Endothelial cell of umbilical vein (primary cell): ENCODE results near the gene TERT. TPM values are rescaled to one million over a fixed set of nuclear protein-coding genes. Genes with fewer than 3 reads are reported as not detected.

Experiments used
- BruUV-seq: library from RNA; stranded (reverse); fragments of 400-500 nt; replicated peaks from 2 replicates; lab custom pipeline; 2021; lab: Mats Ljungman, UMichigan
- CTCF ChIA-PET: fragments of 300-600, 350-600 bp; sonication (Branson Sonifier 250); formaldehyde crosslinking; loops from one replicate; lab custom pipeline; 2021; ENCODE audit warnings: antibody characterized with exemption, inconsistent platforms; lab: Charles Lee
- POLR2A ChIA-PET: fragments of 300-600, 350-600 bp; sonication (Branson Sonifier 250); formaldehyde crosslinking; loops from one replicate; lab custom pipeline; 2021; ENCODE audit warnings: antibody characterized with exemption, inconsistent platforms; lab: Charles Lee
- DNase-seq: peaks from one replicate; pipeline ENCODE4 v3.0.0-alpha.2; 2011; ENCODE audit warnings: low read depth, low spot score
- FAIRE-seq: peaks from 2 replicates; lab custom pipeline; 2011; peaks lifted over from hg19 to GRCh38; lab: Jason Lieb, UNC
- H2AFZ ChIP-seq: 2 replicates; pipeline ENCODE4 v1.6.0; 2012; ENCODE audit warnings: low read depth, low read length, control low read depth, inconsistent platforms
- H3K27ac ChIP-seq: 2 replicates; pipeline ENCODE4 v1.5.1; 2011; ENCODE audit warnings: low read depth, mild to moderate bottlenecking, control low read depth, low read length, moderate library complexity; ENCODE audit not compliant: insufficient read depth
- H3K27me3 ChIP-seq, 2 experiments: 2 replicates each; pipeline versions ENCODE4 v1.6.0 to v1.6.1; 2011; ENCODE audit warnings: low read length in 2 of 2, mixed read lengths in 1 of 2; ENCODE audit not compliant: control insufficient read depth in 2 of 2, insufficient read depth in 2 of 2
- H3K36me3 ChIP-seq, 2 experiments: 2 replicates in 1 of 2; 3 replicates in 1 of 2; pipeline ENCODE4 v1.5.1; 2011; ENCODE audit warnings: low read length in 2 of 2, mild to moderate bottlenecking in 1 of 2, moderate library complexity in 1 of 2; ENCODE audit not compliant: control insufficient read depth in 2 of 2, insufficient read depth in 2 of 2; ENCODE audit errors: extremely low read depth in 1 of 2
- H3K4me1 ChIP-seq: 3 replicates; pipeline ENCODE4 v1.5.1; 2011; ENCODE audit warnings: mild to moderate bottlenecking, low read length; ENCODE audit not compliant: control insufficient read depth, insufficient read depth; ENCODE audit errors: extremely low read depth
- H3K4me2 ChIP-seq: 2 replicates; pipeline ENCODE4 v1.6.1; 2011; ENCODE audit warnings: low read length, control low read depth, mixed read lengths; ENCODE audit not compliant: insufficient read depth
- H3K4me3 ChIP-seq, 3 experiments: fragments of 200-600 bp in 1 of 3; sonication (generic), shearing (Covaris generic) in 1 of 3; replicated peaks in 1 of 3; 2 replicates each; pipeline ENCODE4 v1.5.1; 2011 to 2016; ENCODE audit warnings: control low read depth in 3 of 3, low read length in 3 of 3, mild to moderate bottlenecking in 2 of 3, inconsistent platforms in 1 of 3, low read depth in 1 of 3, moderate library complexity in 1 of 3; ENCODE audit not compliant: insufficient read depth in 1 of 3
- H3K79me2 ChIP-seq: 2 replicates; pipeline ENCODE4 v1.6.0; 2012; ENCODE audit warnings: low read length, inconsistent platforms; ENCODE audit not compliant: control insufficient read depth, insufficient read depth
- H3K9ac ChIP-seq: replicated peaks from 2 replicates; pipeline ENCODE3; 2011; ENCODE audit warnings: low read length, control low read depth; ENCODE audit not compliant: insufficient read depth; ENCODE audit errors: extremely low read depth
- H3K9me1 ChIP-seq: replicated peaks from 3 replicates; pipeline ENCODE4 v1.6.0; 2011; ENCODE audit warnings: mild to moderate bottlenecking, low read length; ENCODE audit not compliant: control insufficient read depth, insufficient read depth; ENCODE audit errors: extremely low read depth
- H3K9me3 ChIP-seq: replicated peaks from 2 replicates; pipeline ENCODE4 v1.5.1; 2012; ENCODE audit warnings: low read length, inconsistent platforms; ENCODE audit not compliant: control insufficient read depth, insufficient read depth
- H4K20me1 ChIP-seq: replicated peaks from 2 replicates; pipeline ENCODE3; 2011; ENCODE audit warnings: mild to moderate bottlenecking, low read length; ENCODE audit not compliant: control insufficient read depth, insufficient read depth; ENCODE audit errors: extremely low read depth
- CTCF ChIP-seq, 2 donors: IDR thresholded peaks; 1 replicate in 1 of 2; 2 replicates in 1 of 2; pipeline ENCODE4 v1.5.1; 2011; ENCODE audit warnings: low read length in 2 of 2, mild to moderate bottlenecking in 2 of 2, moderate library complexity in 2 of 2, control low read depth in 1 of 2, inconsistent platforms in 1 of 2, low read depth in 1 of 2; ENCODE audit not compliant: insufficient read depth in 1 of 2; ENCODE audit errors: extremely low read depth in 1 of 2
- FOS ChIP-seq: IDR thresholded peaks from 2 replicates; pipeline ENCODE4 v1.6.1; 2011; ENCODE audit warnings: mild to moderate bottlenecking, low read length, moderate library complexity, borderline replicate concordance; ENCODE audit not compliant: insufficient read depth
- GATA2 ChIP-seq: IDR thresholded peaks from 2 replicates; pipeline ENCODE4 v1.7.0; 2011; ENCODE audit warnings: low read depth, mild to moderate bottlenecking, moderate library complexity, mixed read lengths, low read length; ENCODE audit not compliant: insufficient read length, insufficient read depth
- JUN ChIP-seq: IDR thresholded peaks from 2 replicates; pipeline ENCODE4 v1.6.1; 2011; ENCODE audit warnings: borderline replicate concordance, low read depth; ENCODE audit not compliant: insufficient read length, insufficient read depth
- MAX ChIP-seq: IDR thresholded peaks from 2 replicates; pipeline ENCODE4 v1.6.1; 2011; ENCODE audit not compliant: insufficient read depth, insufficient read length
- MYC ChIP-seq: IDR thresholded peaks from one replicate; pipeline ENCODE4 v1.6.1; 2011; ENCODE audit warnings: mild to moderate bottlenecking, low read depth, low read length
- POLR2AphosphoS5 ChIP-seq: IDR thresholded peaks from 2 replicates; pipeline ENCODE4 v1.6.1; 2012; ENCODE audit warnings: low read depth, mild to moderate bottlenecking, control low read depth, low read length, moderate library complexity; ENCODE audit not compliant: insufficient read depth
- dilution Hi-C: fragments of 300-500 bp; cut with MboI; formaldehyde crosslinking; loops from one replicate; pipeline ENCODE4 v1.15.0; 2019; ENCODE audit warnings: low sequenced_read_pairs; ENCODE audit not compliant: extremely low pct_ligation_motif_present
- intact Hi-C: fragments of 100-400 bp; cut with micrococcal nuclease; formaldehyde crosslinking; loops from one replicate; pipeline ENCODE4 v1.10.0; 2022
- polyA plus RNA-seq, 4 experiments: library from polyadenylated mRNA; depleted of rRNA in 3 of 4; stranded (reverse) in 3 of 4; unstranded in 1 of 4; fragments of >200 nt; gene quantifications; 2 replicates each; pipeline versions ENCODE4 v1.2.1 to v1.2.3, GENCODE V29; 2011 to 2012; ENCODE audit warnings: missing spikeins in 1 of 4
- total RNA-seq: library from RNA; stranded (reverse); gene quantifications from 2 replicates; pipeline ENCODE4 v1.2.3, GENCODE V29; 2021

Gene TERT
- total and polyA plus RNA-seq, 2 donors (not counting 3 experiments of a cell fraction or from before 2014, with no cell fraction given), result 0.04 TPM; not detected in 1

GRCh38 chr5:1235838-1236237 is 59.0 kb downstream of the TERT start:
- CTCF ChIA-PET, result no interaction called here
- H2AFZ ChIP-seq, result no peak overlapping the region
- no peaks in the 10 kb centered on the region for H4K20me1 ChIP-seq
- BruUV-seq, result no TSS peak
- no peak overlapping the region for H3K9ac ChIP-seq
- POLR2A ChIA-PET, result no interaction called here
- no peaks in the 10 kb centered on the region for H3K27me3 ChIP-seq
- TF ChIP-seq CTCF (IDR thresholded peaks at IDR 0.05; ENCODE audit: extremely low read depth in 1 of 2, insufficient read depth in 1 of 2, low read depth in 1 of 2, low read length in 2 of 2), result no peak
- H3K4me1 ChIP-seq, result no peaks in the 10 kb centered on the region
- no peak overlapping the region for H3K4me2 ChIP-seq
- no peak overlapping the region for H3K27ac ChIP-seq
- H3K36me3 ChIP-seq, result no peaks in the 10 kb centered on the region
- H3K79me2 ChIP-seq, result no peaks in the 10 kb centered on the region
- no peak overlapping the region for H3K4me3 ChIP-seq
- no peaks in the 10 kb centered on the region for H3K9me1 ChIP-seq
- no peaks in the 10 kb centered on the region for H3K9me3 ChIP-seq
- DNase-seq (no peak), FAIRE-seq (no peak)
- intact Hi-C loops (no loop called here), dilution Hi-C loops (no loop called here)

- FAIRE-seq, result no peak
These were observed 59.5 kb downstream of the TERT start for GRCh38 chr5:1235379-1235778.

More at GRCh38 chr5:1235379-1235778, 59.5 kb downstream of the TERT start:
- H3K36me3 ChIP-seq, result no peaks in the 10 kb centered on the region
- POLR2A ChIA-PET, result no interaction called here
- H3K79me2 ChIP-seq, result no peaks in the 10 kb centered on the region
- TF ChIP-seq FOS, result no peak
- no peak for TF ChIP-seq JUN
- TF ChIP-seq MYC, result no peak
- TF ChIP-seq CTCF (IDR thresholded peaks at IDR 0.05; ENCODE audit: extremely low read depth in 1 of 2, insufficient read depth in 1 of 2, low read depth in 1 of 2, low read length in 2 of 2), result no peak
- TF ChIP-seq POLR2AphosphoS5, result no peak
- no peak for TF ChIP-seq MAX
- no peak for TF ChIP-seq GATA2
- no peaks in the 10 kb centered on the region for H3K27me3 ChIP-seq
- no peak overlapping the region for H3K4me2 ChIP-seq
- CTCF ChIA-PET, result no interaction called here
- no peak overlapping the region for H3K9ac ChIP-seq
- no peak overlapping the region for H3K27ac ChIP-seq
- H3K4me3 ChIP-seq, result no peak overlapping the region
- no peak overlapping the region for H2AFZ ChIP-seq
- dilution Hi-C loops (no loop called here), intact Hi-C loops (no loop called here)
- DNase-seq, result no peak
- H4K20me1 ChIP-seq, result no peaks in the 10 kb centered on the region
- no peaks in the 10 kb centered on the region for H3K4me1 ChIP-seq
- H3K9me1 ChIP-seq, result no peaks in the 10 kb centered on the region
- BruUV-seq, result no TSS peak
- no peaks in the 10 kb centered on the region for H3K9me3 ChIP-seq
